K562 (cell line): ENCODE measurements around the gene UBR3. TPM values are rescaled to one million over a fixed set of nuclear protein-coding genes. Genes with fewer than 3 reads are reported as not detected.

ENCODE experiments used
- PTBP1 ChIP-seq: fragments of 200-400 bp; formaldehyde crosslinking; IDR thresholded peaks from 2 replicates; pipeline ENCODE4 v1.6.1; 2017; ENCODE audit warnings: low read depth, low read length
- TCF3 ChIP-seq: sonication (generic); formaldehyde crosslinking; IDR thresholded peaks from 2 replicates; pipeline ENCODE4 v1.4.0; 2020; ENCODE audit warnings: mild to moderate bottlenecking, missing genetic modification reagents
- ZNF449 ChIP-seq: fragments of 250-450 bp; sonication (Bioruptor Pico); IDR thresholded peaks from 2 replicates; pipeline ENCODE4 v1.8.0; 2022; ENCODE audit warnings: moderate library complexity, mild to moderate bottlenecking, inconsistent platforms
- ZNF512 ChIP-seq: IDR thresholded peaks from 2 replicates; pipeline ENCODE4 v1.6.1; 2016; ENCODE audit warnings: missing genetic modification characterization, missing compliant biosample characterization
- polyA plus RNA-seq, 8 experiments: library from polyadenylated mRNA; depleted of rRNA in 4 of 8; stranded (reverse) in 5 of 8; unstranded in 3 of 8; fragments of >200 nt; fragmentation: Nextera tagmentation in 2 of 8; fragmentation: Illumina TruSeq in 1 of 8; extraction: Ambion mirVana in 2 of 8; extraction: Trizol in 1 of 8; gene quantifications; 2 replicates each; pipeline versions ENCODE4 v1.2.1 to v1.2.3, GENCODE V29; 2011 to 2014; ENCODE audit warnings: inconsistent platforms in 1 of 8, missing spikeins in 1 of 8
- total RNA-seq, 7 experiments: library from RNA; depleted of rRNA in 6 of 7; stranded (reverse); fragments of >200 nt in 6 of 7; fragmentation: Illumina TruSeq in 2 of 7; extraction: Trizol in 2 of 7; gene quantifications; 2 replicates each; pipeline versions ENCODE4 v1.2.1 to v1.2.3, GENCODE V29; 2011 to 2021; ENCODE audit warnings: low replicate concordance in 1 of 7
- TF ChIP-seq, protein P1 (sequence below), 2 experiments: fragments of 450-650 bp; IDR thresholded peaks; 2 replicates each; pipeline ENCODE4 v1.6.1; 2016; ENCODE audit warnings: mild to moderate bottlenecking in 2 of 2, borderline replicate concordance in 1 of 2, low read depth in 1 of 2, moderate library complexity in 1 of 2

Gene UBR3
- total and polyA plus RNA-seq, 9 of the 15 experiments (the other 6 are each of a cell fraction or from before 2014, with no cell fraction given) = 14.4 to 63.5 (median 40.4) TPM

- TF ChIP-seq TCF3 = no peak
- TF ChIP-seq ZNF512 (tag) = no peak
- TF ChIP-seq, protein P1, sequence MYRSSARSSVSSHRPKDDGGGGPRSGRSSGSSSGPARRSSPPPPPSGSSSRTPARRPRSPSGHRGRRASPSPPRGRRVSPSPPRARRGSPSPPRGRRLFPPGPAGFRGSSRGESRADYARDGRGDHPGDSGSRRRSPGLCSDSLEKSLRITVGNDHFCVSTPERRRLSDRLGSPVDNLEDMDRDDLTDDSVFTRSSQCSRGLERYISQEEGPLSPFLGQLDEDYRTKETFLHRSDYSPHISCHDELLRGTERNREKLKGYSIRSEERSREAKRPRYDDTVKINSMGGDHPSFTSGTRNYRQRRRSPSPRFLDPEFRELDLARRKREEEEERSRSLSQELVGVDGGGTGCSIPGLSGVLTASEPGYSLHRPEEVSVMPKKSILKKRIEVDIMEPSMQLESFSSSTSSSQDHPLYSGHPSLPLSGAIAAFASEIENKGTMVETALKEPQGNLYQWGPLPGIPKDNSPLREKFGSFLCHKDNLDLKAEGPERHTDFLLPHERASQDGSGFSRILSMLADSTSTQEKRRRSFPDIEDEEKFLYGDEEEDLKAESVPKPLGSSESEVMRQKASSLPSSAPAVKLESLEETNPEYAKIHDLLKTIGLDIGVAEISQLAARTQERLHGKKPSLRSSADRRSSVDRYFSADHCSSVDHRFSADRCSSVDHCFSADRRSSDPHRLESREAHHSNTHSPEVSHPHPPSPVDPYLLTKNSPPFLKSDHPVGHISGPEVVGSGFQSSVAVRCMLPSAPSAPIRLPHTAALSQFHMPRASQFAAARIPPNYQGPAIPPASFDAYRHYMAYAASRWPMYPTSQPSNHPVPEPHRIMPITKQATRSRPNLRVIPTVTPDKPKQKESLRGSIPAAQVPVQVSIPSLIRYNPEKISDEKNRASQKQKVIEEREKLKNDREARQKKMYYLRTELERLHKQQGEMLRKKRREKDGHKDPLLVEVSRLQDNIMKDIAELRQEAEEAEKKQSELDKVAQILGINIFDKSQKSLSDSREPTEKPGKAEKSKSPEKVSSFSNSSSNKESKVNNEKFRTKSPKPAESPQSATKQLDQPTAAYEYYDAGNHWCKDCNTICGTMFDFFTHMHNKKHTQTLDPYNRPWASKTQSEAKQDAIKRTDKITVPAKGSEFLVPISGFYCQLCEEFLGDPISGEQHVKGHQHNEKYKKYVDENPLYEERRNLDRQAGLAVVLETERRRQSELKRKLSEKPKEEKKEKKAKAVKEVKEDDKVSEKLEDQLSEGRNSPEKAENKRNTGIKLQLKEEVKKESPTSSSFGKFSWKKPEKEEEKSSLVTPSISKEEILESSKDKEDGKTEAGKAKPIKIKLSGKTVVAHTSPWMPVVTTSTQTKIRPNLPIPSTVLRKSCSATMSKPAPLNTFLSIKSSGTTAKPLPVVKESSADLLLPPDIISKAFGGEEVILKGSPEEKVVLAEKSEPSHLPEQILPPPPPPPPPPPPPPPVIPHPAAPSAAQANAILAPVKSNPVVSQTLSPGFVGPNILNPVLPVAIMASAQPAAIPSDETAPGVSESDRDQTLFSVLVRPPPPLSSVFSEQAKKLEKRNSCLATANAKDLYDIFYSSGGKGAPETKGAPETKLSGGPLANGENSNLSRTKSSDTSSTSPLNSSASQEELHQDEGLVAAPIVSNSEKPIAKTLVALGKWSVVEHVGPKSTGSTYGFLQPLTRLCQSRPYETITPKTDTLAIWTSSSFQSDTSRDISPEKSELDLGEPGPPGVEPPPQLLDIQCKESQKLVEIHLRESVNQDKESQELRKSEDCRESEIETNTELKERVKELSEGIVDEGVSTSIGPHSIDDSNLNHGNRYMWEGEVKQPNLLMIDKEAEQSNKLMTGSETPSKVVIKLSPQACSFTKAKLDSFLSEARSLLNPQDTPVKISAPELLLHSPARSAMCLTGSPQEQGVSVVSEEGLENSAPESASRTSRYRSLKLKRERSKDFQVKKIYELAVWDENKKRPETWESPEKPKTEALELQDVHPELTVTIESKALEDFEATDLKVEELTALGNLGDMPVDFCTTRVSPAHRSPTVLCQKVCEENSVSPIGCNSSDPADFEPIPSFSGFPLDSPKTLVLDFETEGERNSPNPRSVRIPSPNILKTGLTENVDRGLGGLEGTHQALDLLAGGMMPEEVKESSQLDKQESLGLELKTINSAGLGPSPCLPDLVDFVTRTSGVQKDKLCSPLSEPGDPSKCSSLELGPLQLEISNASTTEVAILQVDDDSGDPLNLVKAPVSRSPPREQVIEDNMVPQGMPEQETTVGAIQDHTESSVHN (IDR thresholded peaks at IDR 0.05; ENCODE audit: borderline replicate concordance in 1 of 2, low read depth in 1 of 2) = no peak
- no peak for TF ChIP-seq ZNF449 (CRISPR knock-in tag)
- no peak for TF ChIP-seq PTBP1
- TF ChIP-seq, all 486 proteins: peak for 0
These were observed 202.8 kb downstream of the UBR3 start (continued) for GRCh38 chr2:170030040-170030439.
